ENCODE data around the gene OR4K5. TPM values are rescaled to one million over a fixed set of nuclear protein-coding genes. Genes with fewer than 3 reads are reported as not detected.

Gene OR4K5
- total RNA-seq, 1 experiment from 2014 or later, result not detected

GRCh38 chr14:19906665-19907064 lies 13.7 kb upstream of the OR4K5 start:
- no peak overlapping the region for H3K4me3 Mint-ChIP-seq
- Histone ChIP-seq H3K14ac (ENCODE audit: insufficient read depth, low read length) (no peak overlapping the region), H4K8ac (replicated peaks; ENCODE audit: insufficient read length, low read depth, low read length) (no peak overlapping the region), H4K5ac (ENCODE audit: insufficient read length, low read depth, low read length) (no peak overlapping the region), H4K91ac (ENCODE audit: insufficient read length, low read depth, low read length) (no peak overlapping the region), H4K20me1 (ENCODE audit: control insufficient read depth, insufficient read depth, insufficient read length) (no peaks in the 10 kb centered on the region), H3K4ac (ENCODE audit: low read depth, low read length) (no peak overlapping the region), H2BK120ac (ENCODE audit: low read depth, low read length, poor library complexity, severe bottlenecking) (no peak overlapping the region), H2BK20ac (ENCODE audit: low read depth, low read length, poor library complexity, severe bottlenecking) (no peak overlapping the region), H3K79me1 (ENCODE audit: insufficient read depth, low read depth, low read length, poor library complexity, severe bottlenecking) (no peaks in the 10 kb centered on the region), H3K23me2 (ENCODE audit: insufficient read length, low read depth, low read length, poor library complexity, severe bottlenecking) (no peaks in the 10 kb centered on the region), H3K4me2 (ENCODE audit: insufficient read depth, insufficient read length, low read length) (no peak overlapping the region), H3K9me3 (ENCODE audit: control insufficient read depth, low read depth, low read length) (peaks cover 87% of the 10 kb centered on the region), H2BK12ac (ENCODE audit: insufficient read length, low read depth, low read length) (no peak overlapping the region), H3K18ac (ENCODE audit: insufficient read length, low read depth, low read length) (no peak overlapping the region), H3K23ac (ENCODE audit: insufficient read length, low read depth, low read length) (no peak overlapping the region), H2BK15ac (ENCODE audit: low read depth, low read length) (no peak overlapping the region), H2AFZ (ENCODE audit: low read length) (no peak overlapping the region), H3K27ac (ENCODE audit: insufficient read length, low read depth, low read length) (no peak overlapping the region), H2BK5ac (ENCODE audit: insufficient read length, low read length) (no peak overlapping the region), H3K9ac (ENCODE audit: extremely low read depth, insufficient read length, low read length) (no peak overlapping the region), H2AK5ac (ENCODE audit: insufficient read length, low read length) (no peak overlapping the region), H3K4me1 (ENCODE audit: insufficient read depth, low read length) (no peaks in the 10 kb centered on the region), H3K56ac (ENCODE audit: insufficient read length, low read depth, low read length) (no peak overlapping the region), H3T11ph (ENCODE audit: low read length) (no peak overlapping the region), H3K79me2 (ENCODE audit: insufficient read depth, low read length) (no peaks in the 10 kb centered on the region), H3K27me3 (ENCODE audit: insufficient read depth, low read length) (no peaks in the 10 kb centered on the region)
- TF ChIP-seq, protein P1, sequence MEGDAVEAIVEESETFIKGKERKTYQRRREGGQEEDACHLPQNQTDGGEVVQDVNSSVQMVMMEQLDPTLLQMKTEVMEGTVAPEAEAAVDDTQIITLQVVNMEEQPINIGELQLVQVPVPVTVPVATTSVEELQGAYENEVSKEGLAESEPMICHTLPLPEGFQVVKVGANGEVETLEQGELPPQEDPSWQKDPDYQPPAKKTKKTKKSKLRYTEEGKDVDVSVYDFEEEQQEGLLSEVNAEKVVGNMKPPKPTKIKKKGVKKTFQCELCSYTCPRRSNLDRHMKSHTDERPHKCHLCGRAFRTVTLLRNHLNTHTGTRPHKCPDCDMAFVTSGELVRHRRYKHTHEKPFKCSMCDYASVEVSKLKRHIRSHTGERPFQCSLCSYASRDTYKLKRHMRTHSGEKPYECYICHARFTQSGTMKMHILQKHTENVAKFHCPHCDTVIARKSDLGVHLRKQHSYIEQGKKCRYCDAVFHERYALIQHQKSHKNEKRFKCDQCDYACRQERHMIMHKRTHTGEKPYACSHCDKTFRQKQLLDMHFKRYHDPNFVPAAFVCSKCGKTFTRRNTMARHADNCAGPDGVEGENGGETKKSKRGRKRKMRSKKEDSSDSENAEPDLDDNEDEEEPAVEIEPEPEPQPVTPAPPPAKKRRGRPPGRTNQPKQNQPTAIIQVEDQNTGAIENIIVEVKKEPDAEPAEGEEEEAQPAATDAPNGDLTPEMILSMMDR (conservative IDR thresholded peaks at IDR 0.05), result no peak
- H3K27ac Mint-ChIP-seq, result no peak overlapping the region
- H3K36me3 Mint-ChIP-seq (ENCODE audit: insufficient read depth in 1 of 3, low read depth in 3 of 3), result peaks cover 24 to 67% (median 24%) of the 10 kb centered on the region in 3 experiments
- no peaks in the 10 kb centered on the region for H3K4me1 Mint-ChIP-seq
- H3K9me3 Mint-ChIP-seq, result peaks cover 96 to 97% of the 10 kb centered on the region in 2 experiments
- no peak for DNase-seq
- peaks cover 1% of the 10 kb centered on the region for H3K27me3 Mint-ChIP-seq (ENCODE audit: low read depth)

Data from H9 (cell line).